H1 (cell line): ENCODE measurements around the gene HIVEP2. TPM values are rescaled to one million over a fixed set of nuclear protein-coding genes. Genes with fewer than 3 reads are reported as not detected.

Source experiments
- CTCF ChIA-PET: fragments of 300-600 bp; sonication (Branson Sonifier 250); formaldehyde crosslinking; loops from one replicate; lab custom pipeline; 2021; ENCODE audit not compliant: partially characterized antibody; lab: Charles Lee
- POLR2A ChIA-PET: fragments of 300-600 bp; sonication (Branson Sonifier 250); formaldehyde crosslinking; loops from one replicate; lab custom pipeline; 2021; ENCODE audit warnings: inconsistent platforms; ENCODE audit not compliant: partially characterized antibody; lab: Charles Lee
- DNase-seq, 2 experiments: peaks; one replicate each; pipeline versions ENCODE4 v3.0.0 to v3.0.0-alpha.2; 2010 to 2022; ENCODE audit warnings: low spot score in 2 of 2, low read depth in 1 of 2, mixed read lengths in 1 of 2
- FAIRE-seq: peaks from 2 replicates; lab custom pipeline; 2011; peaks lifted over from hg19 to GRCh38; lab: Jason Lieb, UNC
- H2AFZ ChIP-seq: 2 replicates; pipeline ENCODE4 v1.8.1; 2012; ENCODE audit warnings: low read length, inconsistent platforms
- H2AK5ac ChIP-seq: 2 replicates; pipeline ENCODE4 v1.6.1; 2013; ENCODE audit warnings: low read depth, low read length
- H2BK120ac ChIP-seq: replicated peaks from 2 replicates; pipeline ENCODE3; 2013; ENCODE audit warnings: low read depth, low read length, inconsistent platforms
- H2BK12ac ChIP-seq: 2 replicates; pipeline ENCODE4 v1.6.1; 2013; ENCODE audit warnings: low read depth, low read length
- H2BK15ac ChIP-seq: 2 replicates; pipeline ENCODE4 v1.6.1; 2013; ENCODE audit warnings: low read length
- H2BK20ac ChIP-seq: 2 replicates; pipeline ENCODE4 v1.6.1; 2013; ENCODE audit warnings: low read length
- H2BK5ac ChIP-seq: 2 replicates; pipeline ENCODE4 v1.6.1; 2013; ENCODE audit warnings: low read depth, low read length
- H3K14ac ChIP-seq: 2 replicates; pipeline ENCODE4 v1.6.1; 2013; ENCODE audit warnings: inconsistent platforms; ENCODE audit not compliant: insufficient read length
- H3K18ac ChIP-seq: 2 replicates; pipeline ENCODE4 v1.6.1; 2013; ENCODE audit warnings: low read length; ENCODE audit errors: extremely low read depth
- H3K23ac ChIP-seq: 2 replicates; pipeline ENCODE4 v1.6.1; 2013; ENCODE audit warnings: inconsistent platforms; ENCODE audit not compliant: insufficient read length
- H3K23me2 ChIP-seq: 2 replicates; pipeline ENCODE4 v1.6.1; 2013; ENCODE audit warnings: low read depth, low read length
- H3K27ac ChIP-seq: 2 replicates; pipeline ENCODE4 v1.6.1; 2011; ENCODE audit warnings: low read depth, low read length, inconsistent platforms
- H3K27me3 ChIP-seq, 4 experiments: replicated peaks in 1 of 4; 1 replicate in 1 of 4; 2 replicates in 3 of 4; pipeline versions ENCODE4 v1.6.1 to v1.8.1; 2011 to 2013; ENCODE audit warnings: low read length in 3 of 4, mild to moderate bottlenecking in 3 of 4, inconsistent platforms in 2 of 4, mixed read lengths in 2 of 4, moderate library complexity in 1 of 4; ENCODE audit not compliant: control insufficient read depth in 3 of 4, insufficient read depth in 3 of 4; ENCODE audit errors: extremely low read depth in 1 of 4
- H3K36me3 ChIP-seq, 4 experiments: 2 replicates each; pipeline versions ENCODE4 v1.6.1 to v1.8.1; 2011 to 2013; ENCODE audit warnings: mild to moderate bottlenecking in 4 of 4, low read length in 3 of 4, moderate library complexity in 2 of 4, control low read depth in 1 of 4, inconsistent platforms in 1 of 4; ENCODE audit not compliant: insufficient read depth in 4 of 4, control insufficient read depth in 2 of 4
- H3K4ac ChIP-seq: replicated peaks from 2 replicates; pipeline ENCODE3; 2013; ENCODE audit warnings: low read length, low read depth, mixed read lengths, inconsistent platforms; ENCODE audit not compliant: insufficient read length
- H3K4me1 ChIP-seq, 4 experiments: replicated peaks in 1 of 4; 1 replicate in 1 of 4; 2 replicates in 3 of 4; pipeline versions ENCODE4 v1.6.1 to v1.8.1; 2011 to 2013; ENCODE audit warnings: low read length in 3 of 4, inconsistent platforms in 2 of 4, mixed read lengths in 1 of 4; ENCODE audit not compliant: insufficient read depth in 4 of 4, control insufficient read depth in 3 of 4
- H3K4me2 ChIP-seq, 2 experiments: 2 replicates each; pipeline versions ENCODE4 v1.6.1 to v1.8.1; 2011 to 2013; ENCODE audit warnings: low read depth in 2 of 2, low read length in 2 of 2, control low read depth in 1 of 2, inconsistent platforms in 1 of 2, mild to moderate bottlenecking in 1 of 2; ENCODE audit not compliant: insufficient read depth in 1 of 2
- H3K4me3 ChIP-seq, 4 experiments: fragments of 200-600, 300-600 bp in 1 of 4; sonication (generic), shearing (Covaris generic), sonication (Bioruptor Twin) in 1 of 4; 2 replicates each; pipeline versions ENCODE4 v1.5.1 to v1.8.1; 2011 to 2016; ENCODE audit warnings: low read length in 4 of 4, low read depth in 3 of 4, control low read depth in 2 of 4, inconsistent platforms in 2 of 4, mild to moderate bottlenecking in 2 of 4, mixed read lengths in 1 of 4, moderate library complexity in 1 of 4; ENCODE audit not compliant: insufficient read depth in 2 of 4; ENCODE audit errors: extremely low read depth in 1 of 4
- H3K56ac ChIP-seq: replicated peaks from 2 replicates; pipeline ENCODE3; 2013; ENCODE audit warnings: low read depth, mild to moderate bottlenecking, mixed read lengths, low read length, inconsistent platforms; ENCODE audit not compliant: insufficient read length
- H3K79me1 ChIP-seq: 2 replicates; pipeline ENCODE4 v1.6.1; 2013; ENCODE audit warnings: low read depth, low read length, control low read depth
- H3K79me2 ChIP-seq, 2 experiments: 2 replicates each; pipeline versions ENCODE4 v1.6.1 to v1.8.1; 2012 to 2013; ENCODE audit warnings: low read length in 2 of 2, mild to moderate bottlenecking in 2 of 2, inconsistent platforms in 1 of 2; ENCODE audit not compliant: insufficient read depth in 2 of 2, control insufficient read depth in 1 of 2
- H3K9ac ChIP-seq, 4 experiments: replicated peaks in 1 of 4; 1 replicate in 1 of 4; 2 replicates in 3 of 4; pipeline versions ENCODE4 v1.6.1 to v1.8.1; 2011 to 2013; ENCODE audit warnings: low read depth in 3 of 4, low read length in 3 of 4, control low read depth in 2 of 4, mild to moderate bottlenecking in 2 of 4, moderate library complexity in 2 of 4, inconsistent platforms in 1 of 4; ENCODE audit errors: extremely low read depth in 1 of 4
- H3K9me3 ChIP-seq, 2 experiments: 2 replicates each; pipeline versions ENCODE4 v1.6.1 to v1.8.1; 2012 to 2013; ENCODE audit warnings: mild to moderate bottlenecking in 2 of 2, moderate library complexity in 2 of 2, control low read depth in 1 of 2, inconsistent platforms in 1 of 2, low read depth in 1 of 2, low read length in 1 of 2, mixed read lengths in 1 of 2; ENCODE audit not compliant: insufficient read depth in 2 of 2
- H4K20me1 ChIP-seq, 2 experiments: replicated peaks in 1 of 2; 2 replicates each; pipeline versions ENCODE3 to v1.8.1; 2011 to 2013; ENCODE audit warnings: inconsistent platforms in 2 of 2, low read length in 2 of 2, mild to moderate bottlenecking in 1 of 2; ENCODE audit not compliant: insufficient read depth in 2 of 2, control insufficient read depth in 1 of 2
- H4K5ac ChIP-seq: 2 replicates; pipeline ENCODE4 v1.6.1; 2013; ENCODE audit warnings: low read length, low read depth, mixed read lengths, inconsistent platforms; ENCODE audit not compliant: insufficient read length
- H4K8ac ChIP-seq: 2 replicates; pipeline ENCODE4 v1.8.0; 2013; ENCODE audit warnings: mild to moderate bottlenecking, moderate library complexity, low read length, inconsistent platforms; ENCODE audit not compliant: insufficient read depth; ENCODE audit errors: extremely low read depth
- H4K91ac ChIP-seq: replicated peaks from 2 replicates; pipeline ENCODE3; 2013; ENCODE audit warnings: low read length, mixed read lengths, inconsistent platforms; ENCODE audit not compliant: insufficient read length
- ASH2L ChIP-seq: fragments of 200-600, 300-600 bp; sonication (generic); IDR thresholded peaks from one replicate; pipeline ENCODE4 v1.7.1; 2017; ENCODE audit warnings: low read length
- CREB1 ChIP-seq: IDR thresholded peaks from 2 replicates; pipeline ENCODE4 v1.6.1; 2012; ENCODE audit warnings: inconsistent platforms
- EGR1 ChIP-seq: IDR thresholded peaks from 2 replicates; pipeline ENCODE4 v1.6.1; 2011; ENCODE audit warnings: low read depth, low read length, borderline replicate concordance
- EP300 ChIP-seq, 2 experiments: IDR thresholded peaks; 1 replicate in 1 of 2; 2 replicates in 1 of 2; pipeline ENCODE4 v1.6.1; 2011 to 2012; ENCODE audit warnings: low read depth in 2 of 2, low read length in 2 of 2, mild to moderate bottlenecking in 2 of 2, borderline replicate concordance in 1 of 2, inconsistent platforms in 1 of 2, moderate library complexity in 1 of 2
- HDAC6 ChIP-seq: IDR thresholded peaks from one replicate; pipeline ENCODE4 v1.7.1; 2012; ENCODE audit warnings: low read depth, mild to moderate bottlenecking, inconsistent platforms, low read length, moderate library complexity
- JUND ChIP-seq: IDR thresholded peaks from 2 replicates; pipeline ENCODE4 v1.6.1; 2011; ENCODE audit warnings: mild to moderate bottlenecking, improper control_type of control experiment, low read length
- KDM1A ChIP-seq: fragments of 200-600, 300-600 bp; sonication (generic); IDR thresholded peaks from 2 replicates; pipeline ENCODE4 v1.7.1; 2016; ENCODE audit warnings: mild to moderate bottlenecking, low read length, borderline replicate concordance
- RBBP5 ChIP-seq: IDR thresholded peaks from 2 replicates; pipeline ENCODE4 v1.7.1; 2012; ENCODE audit warnings: low read depth, mild to moderate bottlenecking, inconsistent platforms, low read length, moderate library complexity, borderline replicate concordance
- SAP30 ChIP-seq: fragments of 300-600 bp; sonication (generic); IDR thresholded peaks from 2 replicates; pipeline ENCODE4 v1.7.1; 2012; ENCODE audit warnings: low read length, moderate library complexity, mild to moderate bottlenecking, inconsistent platforms; ENCODE audit not compliant: insufficient read depth, insufficient replicate concordance
- SIRT6 ChIP-seq: IDR thresholded peaks from one replicate; pipeline ENCODE4 v1.7.1; 2012; ENCODE audit warnings: low read length, inconsistent platforms
- SIX5 ChIP-seq: IDR thresholded peaks from 2 replicates; pipeline ENCODE4 v1.6.1; 2011; ENCODE audit warnings: mild to moderate bottlenecking, low read depth, low read length
- SP2 ChIP-seq: IDR thresholded peaks from 2 replicates; pipeline ENCODE4 v1.6.1; 2012; ENCODE audit warnings: mild to moderate bottlenecking, low read length, inconsistent platforms
- TAF1 ChIP-seq: IDR thresholded peaks from 2 replicates; pipeline ENCODE4 v1.6.1; 2011; ENCODE audit warnings: mild to moderate bottlenecking, low read depth, low read length
- WGBS, 2 experiments: shearing (Covaris generic) in 1 of 2; methylation state at CpG; one replicate each; pipeline versions ENCODE4 v1.1.6 to v1.1.7; 2013 to 2015; ENCODE audit warnings: low lambda C conversion rate in 2 of 2, mixed read lengths in 2 of 2, inconsistent platforms in 1 of 2, low coverage in 1 of 2, missing lambda C conversion rate in 1 of 2; ENCODE audit not compliant: insufficient replicate concordance in 2 of 2, insufficient coverage in 1 of 2, insufficient read length in 1 of 2; ENCODE audit errors: extremely low coverage in 1 of 2, missing lambda C conversion rate in 1 of 2; 5-methylcytosine and 5-hydroxymethylcytosine counted together
- polyA plus RNA-seq, 7 experiments: library from polyadenylated mRNA; depleted of rRNA in 3 of 7; stranded (reverse) in 5 of 7; unstranded in 2 of 7; fragments of >200 nt in 5 of 7; fragments of 200-250 nt in 2 of 7; gene quantifications; 1 replicate in 5 of 7; 2 replicates in 1 of 7; 4 replicates in 1 of 7; pipeline versions ENCODE4 v1.2.1 to v1.2.3, GENCODE V29; 2011 to 2013; ENCODE audit warnings: missing spikeins in 2 of 7, mixed read lengths in 2 of 7
- total RNA-seq: library from RNA; stranded (reverse); fragmentation: NEBNext Ultra II Directional; extraction: Animal tissue kit (Norgen Biotek cat#: 25700); gene quantifications from 2 replicates; pipeline ENCODE4 v1.2.1, GENCODE V29; 2021
- TF ChIP-seq, protein P1 (sequence below): IDR thresholded peaks from 2 replicates; pipeline ENCODE4 v1.6.1; 2011; ENCODE audit warnings: low read depth, mild to moderate bottlenecking, low read length; ENCODE audit not compliant: insufficient read depth

Gene HIVEP2
- total and polyA plus RNA-seq, 2 of the 8 experiments (the other 6 are each of a cell fraction or from before 2014, with no cell fraction given), result 2.2 to 6.1 TPM

DNA sequence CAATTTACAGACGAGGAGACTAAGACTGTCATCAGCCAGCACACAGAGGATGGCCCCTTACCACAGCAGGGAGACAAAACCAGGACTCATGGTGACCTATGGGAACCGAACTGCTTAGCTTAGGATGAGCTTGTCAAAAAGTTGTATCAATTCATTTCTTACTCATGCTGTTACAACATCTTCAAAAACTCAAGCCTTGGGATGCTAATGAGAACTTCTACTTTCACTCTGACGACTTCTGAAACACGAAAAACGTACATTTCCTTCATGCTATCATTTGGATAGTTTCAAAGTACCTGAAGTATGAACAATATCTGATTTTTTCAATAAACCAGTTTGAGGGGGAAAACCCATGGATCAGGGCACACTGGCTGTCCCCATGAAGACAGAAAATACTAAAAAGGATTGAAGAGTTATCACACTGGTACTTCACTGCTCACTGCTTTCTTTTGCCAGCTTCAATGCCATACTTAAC, 31.9 kb downstream of the HIVEP2 start:
- H2BK20ac ChIP-seq, result no peak overlapping the region
- H4K20me1 ChIP-seq, result no peaks in the 10 kb centered on the region
- peaks cover 0 to 9% (median 7%) of the 10 kb centered on the region in 4 experiments; a peak in 4 of 7 replicates for H3K4me1 ChIP-seq
- H2BK15ac ChIP-seq, result no peak overlapping the region
- H2BK5ac ChIP-seq, result no peak overlapping the region
- H3K9ac ChIP-seq, result no peak overlapping the region
- no peak overlapping the region for H4K5ac ChIP-seq
- POLR2A ChIA-PET, result interaction anchor here (0.5 to 1.4 kb wide), 3 partner anchors 35 to 455 kb away, joined by 3 read pairs; no protein-coding TSS in a partner anchor
- H2BK12ac ChIP-seq, result no peak overlapping the region
- no peaks in the 10 kb centered on the region for H3K27me3 ChIP-seq
- no peak overlapping the region for H3K4ac ChIP-seq
- FAIRE-seq, result no peak
- H4K91ac ChIP-seq, result no peak overlapping the region
- H2AK5ac ChIP-seq, result no peak overlapping the region
- H3K9me3 ChIP-seq, result peaks cover 3 to 8% of the 10 kb centered on the region in 2 experiments
- no peaks in the 10 kb centered on the region for H3K79me1 ChIP-seq
- no peak overlapping the region for H4K8ac ChIP-seq
- 92% methylated on average over 5 of the region's 5 CpGs; no CpG with 5 or more reads in 1 of the 2 experiments for WGBS, 2 experiments
- no peak overlapping the region for H2AFZ ChIP-seq
- H3K23me2 ChIP-seq, result no peaks in the 10 kb centered on the region; the same call in 1 of the 2 replicates
- H3K56ac ChIP-seq, result no peak overlapping the region
- H3K23ac ChIP-seq, result no peak overlapping the region
- no peak overlapping the region for H3K4me3 ChIP-seq
- no peak for DNase-seq
- peaks cover 0 to 13% of the 10 kb centered on the region in 2 experiments; a peak in 2 of 4 replicates for H3K79me2 ChIP-seq
- no peak overlapping the region for H2BK120ac ChIP-seq
- H3K14ac ChIP-seq, result no peak overlapping the region
- H3K27ac ChIP-seq, result no peak overlapping the region
- H3K18ac ChIP-seq, result no peak overlapping the region
- CTCF ChIA-PET, result interaction anchor here (1.1 kb wide), 1 partner anchor 63 kb away, joined by 3 read pairs; no protein-coding TSS in a partner anchor
- no peak overlapping the region for H3K4me2 ChIP-seq
- H3K36me3 ChIP-seq, result peaks cover 0 to 5% (median 0%) of the 10 kb centered on the region in 4 experiments; a peak in 1 of 8 replicates
- TF ChIP-seq SIX5 (no peak), ASH2L (no peak), JUND (no peak), EP300 (IDR thresholded peaks at IDR 0.05; ENCODE audit: borderline replicate concordance in 1 of 2, low read depth in 2 of 2, low read length in 2 of 2) (no peak), TAF1 (no peak), EGR1 (no peak), KDM1A (no peak), CREB1 (no peak), SP2 (no peak), SIRT6 (no peak), SAP30 (no peak), HDAC6 (no peak), RBBP5 (no peak)
- TF ChIP-seq, protein P1, sequence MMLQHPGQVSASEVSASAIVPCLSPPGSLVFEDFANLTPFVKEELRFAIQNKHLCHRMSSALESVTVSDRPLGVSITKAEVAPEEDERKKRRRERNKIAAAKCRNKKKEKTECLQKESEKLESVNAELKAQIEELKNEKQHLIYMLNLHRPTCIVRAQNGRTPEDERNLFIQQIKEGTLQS, result no peak
